ENCODE results near the gene UBE3D. TPM values are rescaled to one million over a fixed set of nuclear protein-coding genes. Genes with fewer than 3 reads are reported as not detected.

The UBE3D gene
- total RNA-seq, 4 donors from 2014 or later = 0.82 to 4.6 (median 3.2) TPM

DNA sequence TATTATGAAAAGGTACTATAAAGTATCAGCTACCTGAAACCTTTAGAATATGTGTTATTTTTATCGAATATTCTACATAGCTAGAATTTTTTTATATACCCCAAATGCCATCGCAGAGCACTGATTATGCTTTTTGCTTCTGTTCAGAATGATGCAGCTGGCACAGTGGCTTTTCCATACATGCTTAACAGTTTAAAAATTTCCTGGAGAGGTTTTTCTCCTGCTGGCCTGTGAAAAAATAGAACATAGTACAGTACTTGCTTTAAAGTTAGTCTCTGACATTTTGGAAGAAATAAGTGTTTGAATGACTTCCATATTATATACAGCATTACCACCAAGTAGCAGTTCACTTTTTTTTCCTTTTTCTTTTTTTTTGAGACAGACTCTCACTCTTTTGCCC is 7.1 kb upstream of the UBE3D start:
- H3K4me1 ChIP-seq = peaks cover 24 to 34% of the 10 kb centered on the region in 2 donors
- in situ Hi-C loops (cut with MboI; ENCODE audit: low sequenced_read_pairs in 4 of 4) = loop anchor here in 2 of 4 donors (10.0 to 25.0 kb wide), 2 partner anchors 112 to 440 kb away; partner anchors contain the start of gene PRSS35 (in 1 of the 2)

GRCh38 chr6:83071707-83072106 is 6.1 kb upstream of the UBE3D start:
- DNase-seq (no peak), ATAC-seq (no peak)
- H3K4me3 ChIP-seq = no peak overlapping the region
- in situ Hi-C loops (cut with MboI; ENCODE audit: low sequenced_read_pairs in 4 of 4) = loop anchor here in 2 of 4 donors (10.0 to 25.0 kb wide), 2 partner anchors 113 to 441 kb away; partner anchors contain the start of gene PRSS35 (in 1 of the 2)
- no peaks in the 10 kb centered on the region for H3K36me3 ChIP-seq
- TF ChIP-seq CTCF (IDR thresholded peaks at IDR 0.05 in 4 of 5, conservative IDR thresholded peaks at IDR 0.05 in 1 of 5) (no peak), POLR2A (IDR thresholded peaks at IDR 0.05) (no peak)
- intact Hi-C loops (cut with DNase I; ENCODE audit: low total_unique reads) = no loop called here
- H3K9me3 ChIP-seq = no peaks in the 10 kb centered on the region
- H3K27me3 ChIP-seq = no peaks in the 10 kb centered on the region
- peaks cover 24 to 34% of the 10 kb centered on the region in 2 donors for H3K4me1 ChIP-seq
- no peak overlapping the region for H3K27ac ChIP-seq

More for the DNA sequence above, 7.1 kb upstream of the UBE3D start:
- Histone ChIP-seq H3K4me3 (no peak overlapping the region), H3K27me3 (no peaks in the 10 kb centered on the region), H3K9me3 (no peaks in the 10 kb centered on the region), H3K36me3 (no peaks in the 10 kb centered on the region), H3K27ac (no peak overlapping the region)
- intact Hi-C loops (cut with DNase I; ENCODE audit: low total_unique reads) = no loop called here
- no peak for DNase-seq
- ATAC-seq = no peak
- TF ChIP-seq CTCF (IDR thresholded peaks at IDR 0.05 in 4 of 5, conservative IDR thresholded peaks at IDR 0.05 in 1 of 5) (no peak), POLR2A (IDR thresholded peaks at IDR 0.05) (no peak)

DNA sequence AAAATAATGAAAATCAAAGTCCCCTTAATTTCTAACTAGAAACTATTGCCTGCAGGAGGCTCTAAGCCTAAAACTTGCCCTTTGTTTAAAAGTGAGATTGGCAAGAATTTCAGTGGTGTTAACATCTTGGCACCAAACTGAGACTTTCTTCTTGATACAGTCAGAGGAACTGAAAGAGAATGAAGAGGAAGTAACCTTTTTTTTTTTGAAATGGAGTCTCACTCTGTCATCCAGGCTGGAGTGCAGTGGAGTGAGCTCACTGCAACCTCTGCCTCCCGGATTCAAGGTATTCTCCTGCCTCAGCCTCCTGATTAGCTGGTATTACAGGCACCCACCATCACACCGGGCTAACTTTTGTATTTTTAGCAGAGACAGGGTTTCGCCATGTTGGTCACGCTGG is 5.4 kb upstream of the UBE3D start:
- no peak for ATAC-seq
- intact Hi-C loops (cut with DNase I; ENCODE audit: low total_unique reads) = no loop called here

DNA sequence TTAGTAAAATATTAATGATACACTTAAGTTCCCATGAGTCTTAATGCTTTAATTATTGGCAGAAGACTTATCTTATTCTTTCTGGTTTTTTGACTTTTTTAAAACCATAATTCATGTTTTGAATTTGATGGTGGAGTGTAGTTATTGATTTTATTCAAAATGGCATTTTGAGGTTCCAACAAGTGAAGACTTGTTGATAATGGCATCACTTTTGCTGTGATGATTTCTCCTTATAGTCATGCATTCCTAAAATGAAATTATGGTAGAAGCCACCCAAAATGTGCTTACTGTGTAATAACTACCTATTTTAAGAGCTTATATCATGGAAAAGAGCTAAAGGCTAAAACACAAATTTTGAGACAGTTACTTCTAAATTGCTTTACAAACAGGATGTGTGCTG is 4.0 kb upstream of the UBE3D start:
- peaks cover 24 to 36% of the 10 kb centered on the region in 2 donors for H3K4me1 ChIP-seq
- TF ChIP-seq CTCF (IDR thresholded peaks at IDR 0.05 in 4 of 5, conservative IDR thresholded peaks at IDR 0.05 in 1 of 5) (no peak), POLR2A (IDR thresholded peaks at IDR 0.05) (no peak)
- intact Hi-C loops (cut with DNase I; ENCODE audit: low total_unique reads) (loop anchor here (5.0 to 10.0 kb wide), 2 partner anchors 448 to 1155 kb away; partner anchors contain the start of gene CEP162), in situ Hi-C loops (cut with MboI; ENCODE audit: low sequenced_read_pairs in 4 of 4) (loop anchor here in 3 of 4 donors (10.0 to 25.0 kb wide), 3 partner anchors 115 to 443 kb away; partner anchors contain the start of genes PGM3 (in 1 of the 3), PRSS35 (in 1 of the 3) and RWDD2A (in 1 of the 3))
- H3K27ac ChIP-seq = no peak overlapping the region
- no peaks in the 10 kb centered on the region for H3K9me3 ChIP-seq
- ATAC-seq = no peak
- DNase-seq = no peak
- no peaks in the 10 kb centered on the region for H3K27me3 ChIP-seq
- no peak overlapping the region for H3K4me3 ChIP-seq
- no peaks in the 10 kb centered on the region for H3K36me3 ChIP-seq

More for the DNA sequence above, 5.4 kb upstream of the UBE3D start:
- H3K27me3 ChIP-seq = no peaks in the 10 kb centered on the region
- H3K27ac ChIP-seq = peak overlapping the region in 2 of 4 donors; percentile 16 to 18
- H3K36me3 ChIP-seq = no peaks in the 10 kb centered on the region
- peaks cover 24 to 34% of the 10 kb centered on the region in 2 donors for H3K4me1 ChIP-seq
- no peak overlapping the region for H3K4me3 ChIP-seq
- no peak for DNase-seq
- H3K9me3 ChIP-seq = no peaks in the 10 kb centered on the region
- TF ChIP-seq CTCF (IDR thresholded peaks at IDR 0.05 in 4 of 5, conservative IDR thresholded peaks at IDR 0.05 in 1 of 5) (no peak), POLR2A (IDR thresholded peaks at IDR 0.05) (no peak)
- in situ Hi-C loops (cut with MboI; ENCODE audit: low sequenced_read_pairs in 4 of 4) = loop anchor here in 2 of 4 donors (10.0 to 25.0 kb wide), 2 partner anchors 114 to 441 kb away; partner anchors contain the start of gene PRSS35 (in 1 of the 2)
